ENCODE results near the gene C15orf62.

DNA sequence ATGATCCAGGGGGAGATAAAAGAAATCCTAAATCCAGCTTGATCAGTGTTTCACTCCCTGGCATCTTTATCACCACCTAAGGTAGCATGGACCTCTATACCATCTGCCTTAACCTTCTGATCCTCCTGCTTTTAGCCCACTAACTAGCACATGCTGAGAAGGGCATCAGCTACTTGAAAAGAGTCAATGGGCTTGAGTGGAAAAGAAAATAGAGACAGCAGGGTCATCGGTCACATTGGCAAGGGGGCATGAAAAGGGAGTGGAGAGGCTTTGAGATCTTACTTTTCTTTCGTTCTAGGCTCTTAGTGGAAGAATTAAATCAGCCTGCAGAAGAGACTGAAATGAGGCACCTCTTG, 36.9 kb downstream of the C15orf62 start:
- TF ChIP-seq, protein P1, sequence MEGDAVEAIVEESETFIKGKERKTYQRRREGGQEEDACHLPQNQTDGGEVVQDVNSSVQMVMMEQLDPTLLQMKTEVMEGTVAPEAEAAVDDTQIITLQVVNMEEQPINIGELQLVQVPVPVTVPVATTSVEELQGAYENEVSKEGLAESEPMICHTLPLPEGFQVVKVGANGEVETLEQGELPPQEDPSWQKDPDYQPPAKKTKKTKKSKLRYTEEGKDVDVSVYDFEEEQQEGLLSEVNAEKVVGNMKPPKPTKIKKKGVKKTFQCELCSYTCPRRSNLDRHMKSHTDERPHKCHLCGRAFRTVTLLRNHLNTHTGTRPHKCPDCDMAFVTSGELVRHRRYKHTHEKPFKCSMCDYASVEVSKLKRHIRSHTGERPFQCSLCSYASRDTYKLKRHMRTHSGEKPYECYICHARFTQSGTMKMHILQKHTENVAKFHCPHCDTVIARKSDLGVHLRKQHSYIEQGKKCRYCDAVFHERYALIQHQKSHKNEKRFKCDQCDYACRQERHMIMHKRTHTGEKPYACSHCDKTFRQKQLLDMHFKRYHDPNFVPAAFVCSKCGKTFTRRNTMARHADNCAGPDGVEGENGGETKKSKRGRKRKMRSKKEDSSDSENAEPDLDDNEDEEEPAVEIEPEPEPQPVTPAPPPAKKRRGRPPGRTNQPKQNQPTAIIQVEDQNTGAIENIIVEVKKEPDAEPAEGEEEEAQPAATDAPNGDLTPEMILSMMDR (IDR thresholded peaks at IDR 0.05), result no peak
- no peak for TF ChIP-seq POLR2A (IDR thresholded peaks at IDR 0.05)

Data from thyroid gland (tissue), 4 donors.